Activated naive CD4-positive, alpha-beta T cell treated with anti-CD3 and anti-CD28 coated beads for 36 hours (primary cell): ENCODE data around the gene IL10. TPM values are rescaled to one million over a fixed set of nuclear protein-coding genes. Genes with fewer than 3 reads are reported as not detected.
A peak's percentile ranks its signal among the peaks of the same experiment; 100 is the strongest.
"Not testable (repeated sequence)": the region's sequence is repeated elsewhere in the genome, so short reads cannot be mapped to it uniquely, and the experiment has no call there.

Experiments used
- CTCF ChIA-PET: fragments of 350-600 bp; sonication (Branson Sonifier 250); formaldehyde crosslinking; loops from one replicate; lab custom pipeline; 2021; ENCODE audit warnings: antibody characterized with exemption; lab: Charles Lee
- DNase-seq: peaks from one replicate; pipeline ENCODE4 v3.0.0-alpha.2; 2020
- H3K27ac Mint-ChIP-seq: one replicate; pipeline ENCODE4 v1.8.0; 2021; ENCODE audit warnings: mild to moderate bottlenecking, mixed read lengths
- H3K27me3 Mint-ChIP-seq: one replicate; pipeline ENCODE4 v1.8.0; 2021; ENCODE audit warnings: low read depth, mixed read lengths
- H3K36me3 Mint-ChIP-seq: one replicate; pipeline ENCODE4 v1.8.0; 2021; ENCODE audit warnings: low read depth, mixed read lengths
- H3K4me1 Mint-ChIP-seq: one replicate; pipeline ENCODE4 v1.8.0; 2021; ENCODE audit warnings: low read depth, mixed read lengths
- H3K4me3 Mint-ChIP-seq: one replicate; pipeline ENCODE4 v1.8.0; 2021; ENCODE audit warnings: mild to moderate bottlenecking, moderate library complexity, mixed read lengths
- H3K9me3 Mint-ChIP-seq: one replicate; pipeline ENCODE4 v1.8.0; 2021; ENCODE audit warnings: mixed read lengths
- intact Hi-C: fragments of 100-400 bp; cut with micrococcal nuclease; formaldehyde crosslinking; loops from one replicate; pipeline ENCODE4 v1.15.1; 2023
- total RNA-seq, 2 experiments: library from RNA; stranded (reverse); gene quantifications; one replicate each; pipeline ENCODE4 v1.2.3, GENCODE V29; 2021

Gene IL10
- total RNA-seq, 2 experiments from 2014 or later = not detected

DNA sequence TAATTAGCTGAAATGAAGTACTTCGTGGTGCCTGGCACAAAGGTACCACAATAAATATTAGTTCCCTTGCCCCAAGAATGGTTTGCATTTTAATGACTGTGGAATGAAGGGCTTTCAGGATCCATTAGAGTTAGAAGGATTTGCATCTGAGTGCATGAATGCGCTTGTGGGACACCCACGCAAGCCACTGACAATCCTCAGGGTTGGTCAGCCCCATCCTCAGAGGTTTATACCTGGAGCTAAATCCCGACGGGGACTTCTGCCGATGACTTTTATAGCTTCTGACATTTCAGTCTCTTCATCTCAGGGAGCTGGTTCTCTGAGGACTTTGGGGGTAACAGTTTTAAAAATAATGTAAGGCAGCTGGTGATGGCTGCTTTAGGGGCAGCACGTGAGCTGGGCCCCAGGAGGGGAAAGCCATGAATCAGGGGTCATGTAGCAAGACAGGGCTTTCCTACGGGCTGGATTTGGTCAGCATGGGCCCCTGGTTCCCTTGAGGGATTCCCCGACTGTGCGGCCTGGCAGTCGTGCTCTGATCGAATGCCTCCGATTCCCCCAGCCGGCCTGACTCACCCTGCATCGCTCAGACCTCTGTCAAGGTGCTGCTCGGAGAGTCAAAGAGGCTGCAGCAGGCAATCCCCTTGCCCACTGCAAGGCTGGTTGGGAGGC is 20.8 kb upstream of the IL10 start:
- no peak for DNase-seq

DNA sequence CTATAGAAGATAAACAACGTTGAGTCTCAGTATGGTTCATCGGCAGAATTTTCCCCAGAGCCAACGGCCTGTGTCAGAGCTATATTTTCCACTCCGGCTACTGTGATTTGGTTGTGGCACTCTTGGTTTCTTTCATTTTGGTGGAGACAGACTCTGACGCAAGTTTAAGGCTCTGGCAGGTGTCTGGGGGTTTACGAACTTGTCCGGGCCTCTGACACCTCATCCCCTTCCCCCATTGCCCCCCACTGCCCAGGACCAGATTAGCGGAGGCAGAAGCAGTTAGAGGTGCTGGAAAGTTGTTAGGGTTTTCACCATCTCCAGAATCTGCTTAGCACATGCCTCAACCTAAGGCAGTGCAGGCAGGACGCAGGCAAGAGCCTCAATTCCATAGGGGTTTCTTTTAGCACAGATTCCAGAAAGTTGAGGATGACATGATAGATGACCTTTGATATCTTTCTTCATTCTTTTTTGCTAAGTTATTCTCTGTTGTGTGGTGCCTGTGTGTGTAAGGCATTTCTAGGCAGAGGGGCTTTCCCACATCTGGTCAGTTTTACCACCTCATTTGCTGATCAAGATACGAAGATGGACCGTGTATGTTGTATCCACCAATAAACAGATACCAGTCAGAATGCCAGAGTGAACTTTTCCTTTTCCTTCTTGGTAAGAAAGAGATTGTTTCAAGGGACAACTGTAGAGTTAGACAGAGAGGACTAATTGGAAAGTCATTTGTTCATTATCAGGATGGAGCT is 18.4 kb upstream of the IL10 start:
- H3K27me3 Mint-ChIP-seq = peaks cover 9% of the 10 kb centered on the region
- no peak overlapping the region for H3K27ac Mint-ChIP-seq
- no peak for DNase-seq
- no peaks in the 10 kb centered on the region for H3K36me3 Mint-ChIP-seq
- no peaks in the 10 kb centered on the region for H3K9me3 Mint-ChIP-seq
- H3K4me1 Mint-ChIP-seq = peaks cover 53% of the 10 kb centered on the region
- H3K4me3 Mint-ChIP-seq = no peak overlapping the region
- CTCF ChIA-PET = interaction anchor here (2.0 kb wide), 1 partner anchor 13 kb away, joined by 5 read pairs; no protein-coding TSS in a partner anchor
- intact Hi-C loops = no loop called here

More for the DNA sequence above, 20.8 kb upstream of the IL10 start:
- no peak overlapping the region for H3K27ac Mint-ChIP-seq
- intact Hi-C loops = no loop called here
- H3K9me3 Mint-ChIP-seq = no peaks in the 10 kb centered on the region
- H3K27me3 Mint-ChIP-seq = peaks cover 3% of the 10 kb centered on the region
- peaks cover 38% of the 10 kb centered on the region for H3K4me1 Mint-ChIP-seq
- CTCF ChIA-PET = interaction anchor here (1.0 to 1.4 kb wide), 4 partner anchors 16 to 130 kb away, joined by 3 to 6 read pairs (median 4); no protein-coding TSS in a partner anchor
- no peak overlapping the region for H3K4me3 Mint-ChIP-seq
- no peaks in the 10 kb centered on the region for H3K36me3 Mint-ChIP-seq

GRCh38 chr1:206788487-206789050 is 16.3 kb upstream of the IL10 start:
- CTCF ChIA-PET = interaction anchor here (0.9 to 2.0 kb wide), 4 partner anchors 13 to 54 kb away, joined by 3 to 8 read pairs (median 4); no protein-coding TSS in a partner anchor
- intact Hi-C loops = loop anchor here (10.0 kb wide), 1 partner anchor 536 kb away; the partner anchor contains the start of gene CD55
- no peak for DNase-seq
- peaks cover 59% of the 10 kb centered on the region for H3K4me1 Mint-ChIP-seq
- H3K9me3 Mint-ChIP-seq = no peaks in the 10 kb centered on the region
- H3K4me3 Mint-ChIP-seq = no peak overlapping the region
- H3K27me3 Mint-ChIP-seq = peaks cover 9% of the 10 kb centered on the region
- H3K36me3 Mint-ChIP-seq = no peaks in the 10 kb centered on the region
- no peak overlapping the region for H3K27ac Mint-ChIP-seq

DNA sequence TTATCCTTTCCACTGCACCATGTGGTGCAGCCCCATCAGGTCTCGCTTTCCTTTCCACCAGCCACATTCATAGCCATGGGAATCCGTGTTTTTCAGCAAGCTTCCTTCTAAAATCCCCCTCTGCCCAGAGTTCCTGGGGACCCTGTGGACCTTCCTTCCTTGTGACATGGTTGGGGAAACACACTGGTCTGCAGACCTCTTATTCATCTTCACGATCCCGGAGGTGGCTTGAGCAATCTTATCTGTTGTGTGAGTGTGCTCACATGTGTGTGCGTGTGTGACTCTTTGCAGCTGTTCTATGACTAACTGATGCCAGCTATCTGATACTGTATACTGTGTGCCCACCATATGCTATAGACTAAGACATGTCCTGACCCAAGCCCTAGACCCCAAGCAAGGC is 15.6 kb upstream of the IL10 start:
- intact Hi-C loops = loop anchor here (10.0 kb wide), 1 partner anchor 537 kb away; the partner anchor contains the start of gene CD55
- no peak for DNase-seq
- Mint-ChIP-seq H3K36me3 (no peaks in the 10 kb centered on the region), H3K9me3 (no peaks in the 10 kb centered on the region), H3K27me3 (peaks cover 9% of the 10 kb centered on the region), H3K4me3 (no peak overlapping the region), H3K27ac (no peak overlapping the region), H3K4me1 (peaks cover 61% of the 10 kb centered on the region)
- CTCF ChIA-PET = interaction anchor here (0.9 to 2.0 kb wide), 4 partner anchors 12 to 53 kb away, joined by 3 to 8 read pairs (median 4); no protein-coding TSS in a partner anchor

GRCh38 chr1:206786212-206786886 is 14.1 kb upstream of the IL10 start:
- no peaks in the 10 kb centered on the region for H3K36me3 Mint-ChIP-seq
- H3K27ac Mint-ChIP-seq = no peak overlapping the region
- H3K4me1 Mint-ChIP-seq = peaks cover 55% of the 10 kb centered on the region
- no peak overlapping the region for H3K4me3 Mint-ChIP-seq
- H3K9me3 Mint-ChIP-seq = no peaks in the 10 kb centered on the region
- intact Hi-C loops = loop anchor here (10.0 kb wide), 1 partner anchor 538 kb away; the partner anchor contains the start of gene CD55
- H3K27me3 Mint-ChIP-seq = peaks cover 9% of the 10 kb centered on the region
- DNase-seq = no peak
- CTCF ChIA-PET = interaction anchor here (0.7 to 2.0 kb wide), 8 partner anchors 12 to 126 kb away, joined by 3 to 5 read pairs (median 4); no protein-coding TSS in a partner anchor

GRCh38 chr1:206785182-206785765 is 13.0 kb upstream of the IL10 start:
- H3K4me3 Mint-ChIP-seq = no peak overlapping the region
- H3K27ac Mint-ChIP-seq = no peak overlapping the region
- no peak for DNase-seq
- H3K36me3 Mint-ChIP-seq = no peaks in the 10 kb centered on the region
- intact Hi-C loops = loop anchor here (10.0 kb wide), 1 partner anchor 540 kb away; the partner anchor contains the start of gene CD55
- peaks cover 9% of the 10 kb centered on the region for H3K27me3 Mint-ChIP-seq
- H3K4me1 Mint-ChIP-seq = peaks cover 50% of the 10 kb centered on the region
- CTCF ChIA-PET = interaction anchor here (0.6 to 2.5 kb wide), 6 partner anchors 13 to 154 kb away, joined by 3 to 6 read pairs (median 4); no protein-coding TSS in a partner anchor
- H3K9me3 Mint-ChIP-seq = no peaks in the 10 kb centered on the region

DNA sequence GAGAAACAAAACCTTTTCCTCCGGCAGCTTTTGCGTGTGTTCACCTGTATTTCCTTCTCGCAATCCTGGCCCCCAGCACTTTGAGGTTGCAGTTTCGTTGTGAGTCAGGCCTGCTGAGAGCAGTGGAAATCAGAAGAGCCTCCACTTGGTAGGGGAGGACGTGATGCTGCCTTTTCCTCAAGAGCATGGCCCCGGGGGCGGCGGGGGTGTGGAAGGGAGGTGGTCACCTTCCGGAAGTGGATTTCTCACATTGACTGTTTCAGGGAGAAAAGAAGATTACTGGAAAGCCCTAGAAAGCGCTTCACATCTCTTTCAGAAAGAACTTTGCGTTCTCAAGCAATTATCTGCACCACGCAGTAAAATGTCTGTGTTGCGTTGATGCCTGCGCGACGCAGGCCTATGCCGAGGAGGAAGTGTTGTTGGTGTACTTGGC is 12.2 kb upstream of the IL10 start:
- intact Hi-C loops = loop anchor here (1.0 to 10.0 kb wide), 6 partner anchors 15 to 540 kb away; partner anchors contain the start of gene CD55
- H3K9me3 Mint-ChIP-seq = no peaks in the 10 kb centered on the region
- peaks cover 7% of the 10 kb centered on the region for H3K27me3 Mint-ChIP-seq
- no peaks in the 10 kb centered on the region for H3K36me3 Mint-ChIP-seq
- CTCF ChIA-PET = interaction anchor here (0.8 to 2.5 kb wide), 8 partner anchors 14 to 128 kb away, joined by 3 to 9 read pairs (median 4); no protein-coding TSS in a partner anchor
- peak overlapping the region; percentile 62 for H3K27ac Mint-ChIP-seq
- no peak overlapping the region for H3K4me3 Mint-ChIP-seq
- peak; percentile 98 for DNase-seq
- peaks cover 50% of the 10 kb centered on the region for H3K4me1 Mint-ChIP-seq

- H3K4me1 Mint-ChIP-seq = peaks cover 50% of the 10 kb centered on the region
- peaks cover 7% of the 10 kb centered on the region for H3K27me3 Mint-ChIP-seq
- no peaks in the 10 kb centered on the region for H3K36me3 Mint-ChIP-seq
- H3K27ac Mint-ChIP-seq = no peak overlapping the region
- H3K4me3 Mint-ChIP-seq = no peak overlapping the region
- DNase-seq = no peak
- intact Hi-C loops = loop anchor here (10.0 kb wide), 1 partner anchor 541 kb away; the partner anchor contains the start of gene CD55
- CTCF ChIA-PET = interaction anchor here (0.9 to 2.5 kb wide), 5 partner anchors 13 to 27 kb away, joined by 3 to 9 read pairs (median 4); no protein-coding TSS in a partner anchor
- no peaks in the 10 kb centered on the region for H3K9me3 Mint-ChIP-seq
Measured at GRCh38 chr1:206783506-206783905, 11.2 kb upstream of the IL10 start.

GRCh38 chr1:206782448-206782847 is 10.2 kb upstream of the IL10 start:
- Mint-ChIP-seq H3K4me1 (peaks cover 45% of the 10 kb centered on the region), H3K36me3 (no peaks in the 10 kb centered on the region), H3K27me3 (peaks cover 2% of the 10 kb centered on the region), H3K27ac (no peak overlapping the region), H3K4me3 (no peak overlapping the region), H3K9me3 (no peaks in the 10 kb centered on the region)
- CTCF ChIA-PET = interaction anchor here (0.9 to 1.4 kb wide), 3 partner anchors 25 to 127 kb away, joined by 3 read pairs; no protein-coding TSS in a partner anchor
- intact Hi-C loops = loop anchor here (10.0 kb wide), 1 partner anchor 542 kb away; the partner anchor contains the start of gene CD55
- DNase-seq = peak; percentile 29

GRCh38 chr1:206779638-206780037 is 7.3 kb upstream of the IL10 start:
- H3K4me1 Mint-ChIP-seq = peaks cover 23% of the 10 kb centered on the region
- no peak overlapping the region for H3K4me3 Mint-ChIP-seq
- no peak for DNase-seq
- H3K36me3 Mint-ChIP-seq = no peaks in the 10 kb centered on the region
- H3K9me3 Mint-ChIP-seq = no peaks in the 10 kb centered on the region
- intact Hi-C loops = loop anchor here (10.0 kb wide), 1 partner anchor 545 kb away; the partner anchor contains the start of gene CD55
- H3K27me3 Mint-ChIP-seq = no peaks in the 10 kb centered on the region
- CTCF ChIA-PET = no interaction called here
- no peak overlapping the region for H3K27ac Mint-ChIP-seq

GRCh38 chr1:206778911-206779310 is 6.6 kb upstream of the IL10 start:
- H3K36me3 Mint-ChIP-seq, intact Hi-C loops, DNase-seq, H3K27ac Mint-ChIP-seq, H3K4me3 Mint-ChIP-seq, H3K9me3 Mint-ChIP-seq, H3K27me3 Mint-ChIP-seq: not testable (repeated sequence)
- CTCF ChIA-PET = interaction anchor here (0.9 kb wide), 1 partner anchor 44 kb away, joined by 3 read pairs; no protein-coding TSS in a partner anchor
- H3K4me1 Mint-ChIP-seq = peaks cover 17% of the 10 kb centered on the region
